ENCODE measurements around the gene NAA10. TPM values are rescaled to one million over a fixed set of nuclear protein-coding genes. Genes with fewer than 3 reads are reported as not detected.

Gene NAA10
- total and polyA plus RNA-seq, 3 experiments from 2014 or later, result 105 to 162 (median 160) TPM

DNA sequence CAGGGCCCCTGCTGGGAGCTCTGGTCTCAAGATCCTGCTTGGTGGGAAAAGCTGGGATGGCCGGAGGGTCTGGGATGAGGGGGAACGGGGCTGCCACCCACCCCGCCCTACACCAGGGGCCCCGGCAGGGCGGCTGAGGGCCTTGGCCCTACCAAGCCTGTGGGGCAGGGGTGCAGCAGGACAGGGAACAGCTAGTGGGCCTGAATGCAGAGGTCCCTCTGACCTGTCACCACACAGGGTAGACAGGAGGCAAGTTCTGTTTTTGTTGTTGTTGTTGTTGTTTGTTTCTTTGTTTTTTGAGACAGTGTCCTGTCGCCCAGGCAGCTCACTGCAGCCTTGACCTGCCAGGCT is 9.9 kb upstream of the NAA10 start:
- Histone ChIP-seq H3K4me3 (ENCODE audit: low read length) (no peak overlapping the region), H3K27me3 (ENCODE audit: insufficient read depth, low read length, poor library complexity, severe bottlenecking) (no peaks in the 10 kb centered on the region), H3K9me3 (ENCODE audit: low read length) (no peaks in the 10 kb centered on the region), H3K4me1 (ENCODE audit: insufficient read depth, low read length) (peaks cover 13% of the 10 kb centered on the region), H3K27ac (ENCODE audit: low read depth, low read length) (no peak overlapping the region), H3K36me3 (ENCODE audit: insufficient read depth, low read length) (no peaks in the 10 kb centered on the region)
- POLR2A ChIA-PET, result interaction anchor here (1.1 to 1.2 kb wide), 2 partner anchors 20 to 1003 kb away, joined by 5 read pairs; no protein-coding TSS in a partner anchor
- Mint-ChIP-seq H3K4me1 (peaks cover 12 to 16% (median 15%) of the 10 kb centered on the region in 3 donors), H3K27ac (no peak overlapping the region), H3K36me3 (peaks cover 0 to 8% (median 1%) of the 10 kb centered on the region in 3 donors), H3K4me3 (peak overlapping the region in 2 of 7 donors; percentile 45 to 81), H3K27me3 (peaks cover 0 to 2% of the 10 kb centered on the region in 2 donors), H3K9me3 (no peaks in the 10 kb centered on the region)
- CTCF ChIA-PET, result interaction anchor here (6.9 to 10.4 kb wide), 2 partner anchors 19 to 23 kb away, joined by 54 to 230 read pairs; partner anchors contain the start of genes ARHGAP4 and HCFC1
- DNase-seq, result no peak

GRCh38 chrX:153944140-153944799 is 9.4 kb upstream of the NAA10 start, which contains the start of gene RENBP:
TSS of gene RENBP (minus strand) at chrX:153944643. CDS start at chrX:153944610, 33 bp downstream.
- peak in 3 of 5 donors; percentile 19 to 55 (median 21) for DNase-seq
- Histone ChIP-seq H3K36me3 (ENCODE audit: insufficient read depth, low read length) (no peaks in the 10 kb centered on the region), H3K27me3 (ENCODE audit: insufficient read depth, low read length, poor library complexity, severe bottlenecking) (no peaks in the 10 kb centered on the region), H3K27ac (ENCODE audit: low read depth, low read length) (peak within 1 kb of the TSS; percentile 51), H3K4me3 (ENCODE audit: low read length) (peak within 1 kb of the TSS; percentile 45), H3K4me1 (ENCODE audit: insufficient read depth, low read length) (peaks cover 13% of the 10 kb centered on the region), H3K9me3 (ENCODE audit: low read length) (no peaks in the 10 kb centered on the region)
- POLR2A ChIA-PET, result interaction anchor here (1.1 to 1.2 kb wide), 2 partner anchors 20 to 1003 kb away, joined by 5 read pairs; no protein-coding TSS in a partner anchor
- Mint-ChIP-seq H3K4me1 (peaks cover 12 to 15% (median 13%) of the 10 kb centered on the region in 3 donors), H3K9me3 (no peaks in the 10 kb centered on the region), H3K36me3 (peaks cover 0 to 5% (median 1%) of the 10 kb centered on the region in 3 donors), H3K27ac (peak within 1 kb of the TSS in 5 of 8 donors; percentile 34 to 83 (median 54)), H3K27me3 (peaks cover 0 to 2% of the 10 kb centered on the region in 2 donors), H3K4me3 (peak within 1 kb of the TSS; percentile 64 to 81 (median 67))
- CTCF ChIA-PET, result interaction anchor here (10.4 kb wide), 1 partner anchor 19 kb away, joined by 230 read pairs; the partner anchor contains the start of gene ARHGAP4

- no peak for DNase-seq
- Histone ChIP-seq H3K27ac (ENCODE audit: low read depth, low read length) (no peak overlapping the region), H3K4me3 (ENCODE audit: low read length) (no peak overlapping the region), H3K9me3 (ENCODE audit: low read length) (no peaks in the 10 kb centered on the region), H3K36me3 (ENCODE audit: insufficient read depth, low read length) (no peaks in the 10 kb centered on the region), H3K4me1 (ENCODE audit: insufficient read depth, low read length) (peaks cover 9% of the 10 kb centered on the region), H3K27me3 (ENCODE audit: insufficient read depth, low read length, poor library complexity, severe bottlenecking) (no peaks in the 10 kb centered on the region)
- H3K4me3 Mint-ChIP-seq, result no peak overlapping the region
- H3K36me3 Mint-ChIP-seq, result no peaks in the 10 kb centered on the region
- H3K9me3 Mint-ChIP-seq, result no peaks in the 10 kb centered on the region
- POLR2A ChIA-PET, result interaction anchor here (1.3 kb wide), 1 partner anchor 15 kb away, joined by 3 read pairs; no protein-coding TSS in a partner anchor
- peaks cover 6 to 11% (median 8%) of the 10 kb centered on the region in 3 donors for H3K4me1 Mint-ChIP-seq
- peak overlapping the region in 2 of 8 donors; percentile 50 to 69 for H3K27ac Mint-ChIP-seq
- CTCF ChIA-PET, result no interaction called here
- H3K27me3 Mint-ChIP-seq, result peaks cover 0 to 3% of the 10 kb centered on the region in 2 donors
Measured at GRCh38 chrX:153941336-153942252, 6.8 kb upstream of the NAA10 start.

DNA sequence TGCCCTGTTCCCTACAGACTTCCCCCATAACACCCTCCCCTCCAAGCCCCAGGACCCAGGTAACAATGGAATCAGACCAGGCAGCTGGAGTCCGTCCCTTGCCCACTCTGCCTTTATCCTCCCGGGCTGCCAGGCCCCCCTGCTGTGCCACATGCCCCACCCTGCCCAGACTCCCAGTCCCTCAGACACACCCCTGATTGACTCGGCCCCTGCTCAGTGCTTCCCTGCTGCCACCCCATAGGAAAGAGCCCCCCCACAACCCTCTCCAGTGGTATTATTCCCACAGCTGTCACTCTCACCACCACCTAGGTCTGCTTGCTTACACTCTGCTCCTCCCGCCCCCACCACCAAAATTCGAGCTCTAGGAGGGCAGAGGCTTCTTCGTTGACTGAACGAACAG is 4.7 kb upstream of the NAA10 start:
- Mint-ChIP-seq H3K4me1 (peaks cover 8 to 13% (median 12%) of the 10 kb centered on the region in 3 donors), H3K27me3 (peaks cover 0 to 5% of the 10 kb centered on the region in 2 donors), H3K4me3 (no peak overlapping the region), H3K27ac (no peak overlapping the region), H3K9me3 (no peaks in the 10 kb centered on the region), H3K36me3 (no peaks in the 10 kb centered on the region)
- CTCF ChIA-PET, result interaction anchor here (1.6 kb wide), 1 partner anchor 9 kb away, joined by 5 read pairs; no protein-coding TSS in a partner anchor
- Histone ChIP-seq H3K27me3 (ENCODE audit: insufficient read depth, low read length, poor library complexity, severe bottlenecking) (no peaks in the 10 kb centered on the region), H3K27ac (ENCODE audit: low read depth, low read length) (no peak overlapping the region), H3K4me3 (ENCODE audit: low read length) (no peak overlapping the region), H3K4me1 (ENCODE audit: insufficient read depth, low read length) (peaks cover 13% of the 10 kb centered on the region), H3K9me3 (ENCODE audit: low read length) (no peaks in the 10 kb centered on the region), H3K36me3 (ENCODE audit: insufficient read depth, low read length) (no peaks in the 10 kb centered on the region)
- POLR2A ChIA-PET, result interaction anchor here (0.7 kb wide), 1 partner anchor 36 kb away, joined by 6 read pairs; no protein-coding TSS in a partner anchor
- DNase-seq, result no peak

DNA sequence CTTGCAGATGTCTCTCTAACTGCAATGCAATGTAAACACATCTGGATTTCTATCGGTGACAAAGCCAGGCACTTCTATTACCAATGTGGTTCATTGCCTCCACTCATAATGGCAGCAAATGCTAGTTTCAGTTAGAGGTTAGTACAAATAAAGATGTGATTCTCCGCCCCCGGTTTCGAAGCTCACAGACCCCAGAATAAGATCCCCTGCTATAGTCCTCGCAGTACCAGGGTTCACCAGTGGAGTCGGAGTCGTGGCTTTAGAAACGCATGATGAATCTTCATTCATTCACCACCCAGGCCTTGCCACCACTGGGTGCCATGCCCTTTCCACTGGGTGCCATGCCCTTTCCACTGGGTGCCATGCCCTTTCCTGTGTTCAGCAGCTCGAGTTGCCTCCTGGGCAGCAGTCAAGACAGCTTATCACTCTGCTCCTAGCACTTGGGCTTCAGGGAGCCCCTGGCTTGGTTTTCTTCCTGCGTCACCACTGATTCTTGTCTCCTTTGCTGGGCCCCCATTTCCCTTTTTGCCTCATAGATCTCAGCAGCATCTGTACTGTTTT is 3.5 kb upstream of the NAA10 start:
- no peaks in the 10 kb centered on the region for H3K9me3 Mint-ChIP-seq
- H3K27me3 ChIP-seq (ENCODE audit: insufficient read depth, low read length, poor library complexity, severe bottlenecking), result no peaks in the 10 kb centered on the region
- H3K27ac ChIP-seq (ENCODE audit: low read depth, low read length), result no peak overlapping the region
- H3K4me3 ChIP-seq (ENCODE audit: low read length), result no peak overlapping the region
- peaks cover 6% of the 10 kb centered on the region for H3K4me1 ChIP-seq (ENCODE audit: insufficient read depth, low read length)
- H3K27me3 Mint-ChIP-seq, result peaks cover 0 to 6% of the 10 kb centered on the region in 2 donors
- H3K27ac Mint-ChIP-seq, result peak overlapping the region in 1 of 8 donors; percentile 87
- H3K4me3 Mint-ChIP-seq, result peak overlapping the region in 1 of 7 donors; percentile 14
- peaks cover 0 to 5% (median 0%) of the 10 kb centered on the region in 3 donors for H3K36me3 Mint-ChIP-seq
- ChIA-PET CTCF (interaction anchor here (2.9 kb wide), 1 partner anchor 15 kb away, joined by 7 read pairs; no protein-coding TSS in a partner anchor), POLR2A (interaction anchor here (0.7 to 1.0 kb wide), 2 partner anchors 10 to 967 kb away, joined by 3 to 4 read pairs; no protein-coding TSS in a partner anchor)
- H3K36me3 ChIP-seq (ENCODE audit: insufficient read depth, low read length), result no peaks in the 10 kb centered on the region
- peaks cover 16 to 21% (median 20%) of the 10 kb centered on the region in 3 donors for H3K4me1 Mint-ChIP-seq
- no peaks in the 10 kb centered on the region for H3K9me3 ChIP-seq (ENCODE audit: low read length)
- DNase-seq, result no peak

DNA sequence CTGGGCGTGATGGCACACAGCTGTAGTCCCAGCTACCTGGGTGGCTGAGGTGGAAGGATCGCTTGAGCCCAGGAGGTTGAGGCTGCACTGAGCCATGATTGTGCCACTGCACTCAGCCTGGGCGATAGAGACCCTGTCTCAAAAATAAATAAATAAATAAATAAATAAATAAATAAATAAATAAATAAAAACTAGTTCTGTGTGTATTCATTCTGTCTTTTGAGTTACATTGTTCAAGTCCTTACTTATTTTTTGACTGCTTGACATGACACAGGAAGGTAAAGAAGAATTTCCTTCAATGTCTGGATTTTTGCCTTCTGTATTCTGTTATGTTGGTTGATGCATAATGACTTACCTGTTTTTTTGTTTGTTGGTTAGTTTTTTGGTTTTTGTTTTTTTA is 2.2 kb upstream of the NAA10 start:
- Mint-ChIP-seq H3K4me1 (peaks cover 16 to 23% (median 22%) of the 10 kb centered on the region in 3 donors), H3K9me3 (no peaks in the 10 kb centered on the region), H3K27me3 (peaks cover 0 to 6% of the 10 kb centered on the region in 2 donors), H3K4me3 (peak overlapping the region in 2 of 7 donors; percentile 55), H3K27ac (peak overlapping the region in 1 of 8 donors; percentile 79), H3K36me3 (peaks cover 0 to 12% (median 0%) of the 10 kb centered on the region in 3 donors)
- ChIA-PET CTCF (interaction anchor here (1.7 to 2.9 kb wide), 2 partner anchors 11 to 14 kb away, joined by 7 to 9 read pairs; no protein-coding TSS in a partner anchor), POLR2A (interaction anchor here (3.1 kb wide), 1 partner anchor 12 kb away, joined by 17 read pairs; the partner anchor contains the start of gene ARHGAP4)
- no peak overlapping the region for H3K4me3 ChIP-seq (ENCODE audit: low read length)
- no peaks in the 10 kb centered on the region for H3K36me3 ChIP-seq (ENCODE audit: insufficient read depth, low read length)
- H3K27me3 ChIP-seq (ENCODE audit: insufficient read depth, low read length, poor library complexity, severe bottlenecking), result no peaks in the 10 kb centered on the region
- DNase-seq, result no peak
- no peak overlapping the region for H3K27ac ChIP-seq (ENCODE audit: low read depth, low read length)
- no peaks in the 10 kb centered on the region for H3K9me3 ChIP-seq (ENCODE audit: low read length)
- peaks cover 4% of the 10 kb centered on the region for H3K4me1 ChIP-seq (ENCODE audit: insufficient read depth, low read length)

- POLR2A ChIA-PET, result interaction anchor here (1.1 to 3.1 kb wide), 3 partner anchors 10 to 29 kb away, joined by 3 to 17 read pairs (median 3); partner anchors contain the start of gene ARHGAP4
- H3K36me3 ChIP-seq (ENCODE audit: insufficient read depth, low read length), result no peaks in the 10 kb centered on the region
- CTCF ChIA-PET, result interaction anchor here (1.3 to 1.9 kb wide), 3 partner anchors 12 to 14 kb away, joined by 5 to 9 read pairs (median 5); no protein-coding TSS in a partner anchor
- Mint-ChIP-seq H3K9me3 (no peaks in the 10 kb centered on the region), H3K27ac (peak overlapping the region in 7 of 8 donors; percentile 20 to 83 (median 72)), H3K4me1 (peaks cover 18 to 27% (median 23%) of the 10 kb centered on the region in 3 donors), H3K4me3 (peak overlapping the region; percentile 69 to 86 (median 78)), H3K27me3 (peaks cover 0 to 6% of the 10 kb centered on the region in 2 donors), H3K36me3 (peaks cover 3 to 29% (median 4%) of the 10 kb centered on the region in 3 donors)
- no peak overlapping the region for H3K27ac ChIP-seq (ENCODE audit: low read depth, low read length)
- H3K27me3 ChIP-seq (ENCODE audit: insufficient read depth, low read length, poor library complexity, severe bottlenecking), result no peaks in the 10 kb centered on the region
- H3K4me3 ChIP-seq (ENCODE audit: low read length), result no peak overlapping the region
- peaks cover 4% of the 10 kb centered on the region for H3K4me1 ChIP-seq (ENCODE audit: insufficient read depth, low read length)
- no peaks in the 10 kb centered on the region for H3K9me3 ChIP-seq (ENCODE audit: low read length)
- DNase-seq, result no peak
Measured at GRCh38 chrX:153935326-153935851, 552 bp upstream of the NAA10 start.

Data from CD8-positive, alpha-beta memory T cell (primary cell).